GF-D8 (cell line): ENCODE results near the gene SSTR5.
"Not testable (repeated sequence)": the region's sequence is repeated elsewhere in the genome, so short reads cannot be mapped to it uniquely, and the experiment has no call there.

Experiments
- DNase-seq: peaks from one replicate; lab custom pipeline; 2025; lab: John Stamatoyannopoulos, UW

Gene SSTR5

DNA sequence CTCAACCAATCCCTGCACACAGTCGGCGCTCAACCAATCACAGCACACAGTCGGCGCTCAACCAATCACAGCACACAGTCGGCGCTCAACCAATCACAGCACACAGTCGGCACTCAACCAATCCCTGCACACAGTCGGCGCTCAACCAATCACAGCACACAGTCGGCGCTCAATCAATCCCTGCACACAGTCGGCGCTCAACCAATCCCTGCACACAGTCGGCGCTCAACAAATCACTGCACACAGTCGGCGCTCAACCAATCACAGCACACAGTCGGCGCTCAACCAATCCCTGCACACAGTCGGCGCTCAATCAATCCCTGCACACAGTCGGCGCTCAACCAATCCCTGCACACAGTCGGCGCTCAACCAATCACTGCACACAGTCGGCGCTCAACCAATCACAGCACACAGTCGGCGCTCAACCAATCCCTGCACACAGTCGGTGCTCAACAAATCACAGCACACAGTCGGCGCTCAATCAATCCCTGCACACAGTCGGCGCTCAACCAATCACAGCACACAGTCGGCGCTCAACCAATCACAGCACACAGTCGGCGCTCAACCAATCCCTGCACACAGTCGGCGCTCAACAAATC lies 20.2 kb downstream of the SSTR5 start:
- not testable (repeated sequence) for DNase-seq

GRCh38 chr16:1093284-1094123 lies 21.0 kb downstream of the SSTR5 start:
- DNase-seq = no peak

DNA sequence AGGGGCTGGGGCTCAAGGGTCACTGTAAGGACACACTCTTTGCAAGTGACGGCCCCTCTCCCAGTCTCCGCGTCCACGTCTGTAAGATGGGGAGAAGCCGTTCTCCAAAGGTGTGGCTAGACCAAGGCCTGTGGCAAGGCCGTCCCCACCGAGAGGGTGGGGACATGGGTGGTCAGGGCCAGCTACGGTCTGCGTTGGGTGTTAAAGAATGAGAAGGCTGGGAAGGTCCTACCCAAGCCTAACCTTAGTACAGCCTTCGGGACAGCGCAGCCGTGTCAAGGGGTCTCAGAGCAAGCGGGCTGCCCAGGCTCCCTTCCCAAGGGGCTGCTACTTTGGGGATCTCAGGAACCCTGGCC lies 21.6 kb downstream of the SSTR5 start:
- no peak for DNase-seq

DNA sequence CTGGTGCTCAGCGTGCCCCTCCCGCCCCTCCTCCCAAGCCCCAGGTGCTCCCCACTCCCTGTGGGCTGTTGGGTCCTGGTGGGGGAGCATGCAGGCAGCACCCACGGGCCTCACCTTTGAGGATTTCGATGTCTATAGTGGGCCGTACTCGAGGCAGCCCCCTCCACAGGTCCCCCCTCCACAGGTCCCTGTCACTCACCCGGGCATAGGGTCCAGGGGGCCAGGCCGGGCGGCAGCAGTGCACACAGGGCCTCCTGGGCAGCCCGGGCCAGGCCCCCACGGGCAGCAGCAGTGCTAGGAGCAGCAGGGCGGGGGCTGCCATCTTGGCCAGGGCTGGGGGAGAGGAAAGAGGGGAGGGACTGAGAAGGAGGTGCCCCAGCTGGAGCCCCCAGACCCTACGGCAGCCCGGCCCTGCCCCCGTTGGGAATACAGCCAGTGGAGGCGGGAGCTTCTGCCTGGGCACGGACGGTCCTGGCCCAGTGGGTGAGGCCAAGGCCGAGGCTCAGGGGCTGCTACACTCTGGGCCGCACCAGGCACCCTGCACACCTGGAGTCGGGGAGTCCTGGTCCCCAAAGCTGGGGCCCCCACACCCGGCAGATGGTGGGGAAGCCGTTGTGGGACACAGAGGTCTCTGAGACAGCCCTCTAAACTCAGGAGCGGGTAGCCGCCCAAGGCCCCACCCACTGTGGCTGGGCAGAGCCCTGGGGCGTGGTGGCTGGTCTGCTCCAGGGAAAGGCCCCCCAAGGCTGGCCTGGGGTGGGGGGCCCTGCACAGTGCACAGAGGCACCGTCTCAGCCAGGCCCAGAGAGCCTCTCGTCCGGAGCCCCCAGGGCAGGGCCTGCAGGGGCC lies 22.3 kb downstream of the SSTR5 start:
- DNase-seq = no peak

DNA sequence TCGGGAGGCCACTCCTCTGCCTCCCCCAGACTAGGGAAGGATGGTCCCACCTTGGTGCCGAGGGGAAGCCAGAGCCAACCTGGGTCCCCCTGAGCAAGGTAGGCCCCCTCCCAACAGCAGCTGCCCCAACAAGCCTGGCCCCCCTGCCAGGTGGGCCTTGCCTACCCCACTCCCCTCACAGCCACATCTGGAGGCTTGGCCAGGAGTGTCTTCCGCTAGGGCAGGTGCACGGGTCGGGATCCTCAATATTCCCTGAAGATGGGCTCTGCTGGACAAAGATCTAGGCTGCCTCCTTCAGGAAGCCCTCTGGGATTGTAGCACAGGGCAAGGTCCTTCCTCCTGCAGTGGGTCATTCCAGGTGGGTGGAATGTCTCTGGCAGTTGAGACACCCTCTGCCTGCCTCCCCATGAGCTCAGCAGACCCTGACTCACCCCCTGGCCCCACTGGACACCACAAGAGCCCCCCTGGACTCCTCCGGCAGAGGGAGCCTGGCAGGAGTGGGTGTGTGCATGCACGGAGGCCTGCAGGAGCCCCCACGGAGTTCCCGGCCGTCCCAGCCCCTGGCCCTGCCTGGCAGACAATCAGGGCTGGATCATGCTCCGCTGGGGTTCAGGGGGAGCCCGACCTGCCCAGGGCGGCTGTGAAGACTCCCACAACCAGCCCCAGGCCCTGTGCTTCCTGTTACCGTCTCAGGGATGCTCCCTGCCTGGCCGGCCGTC lies 23.1 kb downstream of the SSTR5 start:
- no peak for DNase-seq

- no peak for DNase-seq
Measured at GRCh38 chr16:1096169-1097082, 23.9 kb downstream of the SSTR5 start, which contains the start of gene C1QTNF8. Gene C1QTNF8 (minus strand): TSS chr16:1096244. CDS start chr16:1094922, 1,322 bp downstream.

DNA sequence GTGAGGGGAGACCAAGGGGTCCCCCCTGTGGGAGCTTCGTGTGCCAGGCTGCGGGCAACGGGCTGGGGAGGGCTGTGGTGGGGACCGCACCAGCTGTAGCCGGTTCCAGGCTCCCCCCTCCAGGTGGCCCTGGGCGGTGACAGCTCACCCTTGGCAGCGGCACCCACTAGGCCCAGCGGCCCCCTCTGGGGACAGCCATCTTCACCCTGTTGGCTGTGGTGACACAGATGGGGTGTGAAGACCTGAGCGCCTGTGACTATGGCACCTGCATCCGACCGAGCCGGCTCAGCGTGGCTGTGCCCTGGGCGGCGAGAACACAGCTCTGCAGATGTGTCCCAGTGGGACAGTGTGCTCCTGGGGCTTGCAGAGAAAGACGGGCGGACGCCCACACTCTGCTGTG lies 24.6 kb downstream of the SSTR5 start:
- no peak for DNase-seq

DNA sequence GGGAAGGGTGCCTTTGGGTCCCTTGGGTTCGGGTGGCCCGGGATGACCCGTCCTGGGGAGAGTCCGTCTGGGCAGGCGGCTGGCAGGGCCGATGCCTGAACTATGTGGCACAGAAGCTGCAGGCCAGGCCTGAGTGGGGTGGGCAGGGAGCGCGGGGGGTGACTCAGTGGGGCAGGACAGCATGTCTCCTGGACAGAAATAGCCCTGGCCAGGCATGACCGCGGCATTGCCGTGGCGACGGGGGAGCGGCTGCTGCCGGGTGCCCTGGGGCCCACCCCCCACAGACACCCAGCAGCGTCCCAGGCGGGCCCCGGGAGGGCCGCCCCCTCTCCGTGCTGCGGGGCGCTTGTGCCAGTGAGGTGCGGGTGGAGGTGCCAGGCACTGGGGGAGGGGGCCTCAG lies 25.3 kb downstream of the SSTR5 start:
- DNase-seq = no peak

DNA sequence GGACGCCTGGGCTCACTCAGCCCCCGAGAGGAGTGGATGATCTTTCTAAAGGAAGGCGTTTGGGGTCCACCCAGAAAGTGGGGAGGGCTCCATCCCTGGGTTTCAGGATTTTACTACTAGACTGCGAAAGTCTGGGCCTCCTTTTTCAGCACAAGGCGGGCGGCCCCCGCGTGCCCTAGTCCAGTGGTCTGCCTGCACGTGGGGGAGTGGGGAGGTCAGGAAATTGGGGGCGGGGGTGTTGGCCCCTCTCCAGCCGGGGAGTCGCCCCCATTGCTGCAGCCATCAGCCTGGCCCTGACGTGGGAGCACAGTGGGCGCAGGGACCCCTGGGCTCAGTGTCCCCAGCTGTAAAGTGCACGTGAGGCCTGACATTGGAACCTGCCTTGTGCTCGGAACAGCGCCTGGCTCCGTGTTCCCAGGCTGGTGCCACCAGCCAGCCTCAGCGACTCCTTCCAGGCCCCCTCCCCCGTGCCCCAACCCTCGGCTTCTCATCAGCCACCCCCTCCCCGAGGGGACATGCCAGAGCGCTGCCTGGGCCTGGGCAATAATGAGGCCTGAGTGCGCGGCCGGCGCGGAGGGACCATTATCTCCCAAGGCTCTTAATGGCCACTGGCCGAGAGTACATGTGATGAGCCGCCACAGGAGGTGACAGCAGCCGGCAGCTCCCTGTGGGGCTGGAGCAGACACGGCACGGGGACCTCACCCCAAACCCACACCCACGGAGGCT lies 25.9 kb downstream of the SSTR5 start:
- DNase-seq = no peak

- no peak for DNase-seq
Measured at GRCh38 chr16:1099189-1100083, 26.9 kb downstream of the SSTR5 start.

- DNase-seq = no peak
Measured at GRCh38 chr16:1100084-1100800, 27.7 kb downstream of the SSTR5 start.

- DNase-seq = no peak
Measured at GRCh38 chr16:1101133-1101532, 28.6 kb downstream of the SSTR5 start.

DNA sequence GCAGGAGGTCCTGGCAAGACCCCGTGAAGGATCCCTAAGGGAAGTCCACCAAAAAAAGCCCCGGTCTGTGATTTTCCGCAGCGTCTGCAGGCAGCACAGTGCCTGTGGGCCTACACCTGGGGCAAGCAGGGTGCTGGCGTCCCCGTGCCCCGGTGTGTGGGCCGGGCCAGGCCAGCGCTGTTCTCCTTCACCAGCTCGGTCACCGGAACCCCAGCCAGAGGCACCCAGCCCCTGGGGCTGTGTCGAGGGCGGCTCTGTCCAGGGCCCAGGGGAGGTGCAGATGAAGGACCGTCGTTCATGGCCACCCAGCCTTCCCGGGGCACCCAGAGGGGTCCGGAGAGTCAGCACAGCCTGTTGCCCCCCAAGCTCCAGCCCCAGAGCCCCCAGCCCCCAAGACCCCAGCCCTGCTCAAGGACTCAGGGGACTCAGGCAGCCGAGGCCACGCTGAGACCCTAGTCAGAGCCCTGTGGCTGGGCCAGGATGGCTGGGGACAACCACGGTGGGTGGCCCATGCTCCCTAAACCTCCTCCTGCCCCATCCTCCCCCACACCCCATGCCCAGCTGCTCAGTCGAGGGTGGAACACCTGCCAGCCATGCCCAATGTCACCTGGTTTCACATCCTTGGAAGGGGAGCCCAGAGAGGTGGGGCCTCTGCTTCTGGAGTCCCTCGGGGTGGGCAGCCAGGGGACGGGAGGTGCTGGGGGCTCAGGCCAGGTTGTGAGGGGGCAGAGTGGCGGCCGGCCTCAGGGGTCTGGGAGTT lies 29.2 kb downstream of the SSTR5 start:
- DNase-seq = no peak

DNA sequence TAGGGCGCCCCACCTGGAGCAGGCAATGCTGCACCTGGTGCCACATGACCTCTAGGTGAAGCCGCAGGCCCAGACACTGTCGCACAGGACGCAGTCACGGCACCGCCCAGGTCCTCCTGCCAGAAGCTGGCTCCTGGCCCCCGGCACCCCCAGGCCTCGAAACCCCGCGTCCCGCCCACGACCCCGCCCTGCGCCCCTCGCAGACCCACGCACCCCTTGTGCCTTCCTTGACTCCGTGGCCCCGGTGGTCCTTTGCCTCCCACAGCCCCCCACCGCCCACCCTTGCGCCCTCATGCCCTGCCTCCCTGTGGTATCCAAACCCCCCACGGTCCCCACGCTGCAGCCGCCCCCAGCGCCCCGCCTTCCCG lies 29.8 kb downstream of the SSTR5 start:
- DNase-seq = no peak

DNA sequence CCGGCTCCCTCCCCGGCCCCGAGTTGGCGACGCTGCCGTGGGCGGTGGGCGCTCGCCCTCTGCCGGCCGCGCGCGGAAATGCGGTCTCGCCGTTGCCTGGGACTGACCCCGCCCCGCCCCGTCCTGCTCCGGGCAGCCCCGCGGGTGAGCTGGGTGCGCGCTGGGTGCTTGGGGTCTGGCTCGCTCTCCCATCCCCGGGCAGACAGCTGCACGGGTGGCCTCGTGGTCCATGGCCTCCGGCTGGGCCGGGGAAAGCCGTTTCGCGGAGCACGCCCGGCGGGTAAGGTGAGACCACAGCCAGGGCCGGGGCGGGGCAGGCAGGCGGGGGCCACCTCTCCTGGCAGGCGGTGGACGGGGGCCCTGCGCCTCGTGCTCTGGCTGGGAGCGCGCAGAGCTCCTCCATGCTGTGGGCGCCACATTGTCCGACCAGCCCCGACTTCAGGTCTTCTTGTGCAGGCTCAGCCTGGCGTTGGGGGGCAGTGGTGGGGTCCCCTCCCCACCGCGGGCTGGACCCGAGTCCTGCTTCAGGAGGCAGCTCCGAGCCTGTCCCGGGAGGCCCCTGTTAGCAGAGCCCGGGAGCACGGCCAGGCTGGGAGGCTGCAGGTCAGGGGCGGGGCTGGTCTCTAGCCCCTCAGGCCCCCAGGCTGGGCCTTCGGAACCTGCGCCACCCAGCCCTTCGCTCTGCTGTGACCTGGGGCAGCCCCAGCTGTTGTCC lies 30.5 kb downstream of the SSTR5 start:
- DNase-seq = no peak

DNA sequence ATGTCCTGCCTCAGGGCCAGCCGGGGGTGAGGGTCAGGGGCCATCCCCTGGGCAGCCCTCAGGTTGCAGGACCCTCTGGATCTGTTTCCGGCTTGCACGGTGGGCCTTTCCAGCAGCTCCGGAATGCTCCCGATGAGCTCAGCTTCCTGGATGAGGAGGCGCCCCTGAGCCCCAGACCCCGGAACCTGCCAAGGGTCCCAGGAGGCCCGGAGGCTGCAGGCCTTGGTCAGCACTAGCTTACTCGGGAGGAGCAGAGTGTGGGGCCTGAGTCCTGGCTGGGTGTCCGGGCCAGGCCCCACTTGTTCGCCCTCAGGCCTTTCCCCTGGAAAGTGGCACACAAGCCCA lies 31.1 kb downstream of the SSTR5 start:
- DNase-seq = no peak

GRCh38 chr16:1105888-1106620 lies 33.5 kb downstream of the SSTR5 start:
- no peak for DNase-seq
